K562 treated with DMSO at 1 percent for 12 hours (cell line): ENCODE data around the gene ALDH5A1. TPM values are rescaled to one million over a fixed set of nuclear protein-coding genes. Genes with fewer than 3 reads are reported as not detected.

Source experiments
- total RNA-seq: library from RNA; unstranded; fragments of 300-600 nt; gene quantifications from 2 replicates; pipeline ENCODE4 v1.2.3, GENCODE V29; 2022; ENCODE audit not compliant: insufficient read depth

ALDH5A1 gene
- total RNA-seq = 4.1 and 13.9 TPM in 2 replicates

DNA sequence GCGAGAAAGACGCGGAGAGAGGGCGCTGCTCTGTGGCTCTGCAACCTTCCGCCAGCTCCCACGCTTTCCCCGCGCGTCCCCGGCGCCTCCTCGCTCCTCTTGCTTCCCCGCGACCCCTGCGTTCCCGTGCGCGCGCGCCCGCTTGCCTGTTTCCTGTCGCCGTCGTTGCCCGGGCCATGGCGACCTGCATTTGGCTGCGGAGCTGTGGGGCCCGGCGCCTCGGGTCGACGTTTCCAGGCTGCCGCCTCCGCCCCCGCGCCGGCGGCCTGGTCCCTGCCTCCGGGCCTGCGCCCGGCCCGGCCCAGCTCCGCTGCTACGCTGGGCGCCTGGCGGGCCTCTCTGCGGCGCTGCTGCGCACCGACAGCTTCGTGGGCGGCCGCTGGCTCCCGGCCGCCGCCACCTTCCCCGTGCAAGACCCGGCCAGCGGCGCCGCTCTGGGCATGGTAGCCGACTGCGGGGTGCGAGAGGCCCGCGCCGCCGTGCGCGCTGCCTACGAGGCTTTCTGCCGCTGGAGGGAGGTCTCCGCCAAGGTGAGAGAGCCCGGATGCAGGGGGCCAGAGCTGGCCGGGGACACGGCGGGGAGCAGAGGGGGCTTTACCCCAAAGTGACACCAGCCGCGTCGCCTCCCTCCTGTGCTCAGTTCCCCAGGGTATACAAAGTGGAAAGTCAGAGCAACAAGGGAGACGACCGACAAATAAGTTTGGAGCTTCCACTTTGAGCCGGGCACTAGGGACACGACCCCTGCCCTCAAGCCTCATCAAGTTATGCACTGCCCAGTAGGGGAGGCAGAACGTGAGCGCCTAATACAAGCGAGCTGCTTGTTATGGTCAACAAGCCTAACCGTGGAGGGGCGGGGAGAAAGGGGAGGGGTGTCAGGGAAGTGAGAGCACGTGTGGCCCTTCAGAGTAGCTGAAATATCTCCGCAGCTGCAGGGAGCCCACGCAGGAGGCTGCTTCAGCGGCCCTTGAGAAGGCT, at the start of gene ALDH5A1:
TSS of gene ALDH5A1 (plus strand) at position 149 of the 975 bp plus-strand sequence. CDS start at position 177, 28 bp downstream.

GRCh38 chr6:24489470-24489869, 5.3 kb upstream of the ALDH5A1 start, which contains the start of gene GPLD1:
TSS of gene GPLD1 (minus strand) at chr6:24489578. CDS start at chr6:24489511, 67 bp downstream.

Other genes starting within 250 kb of the ALDH5A1 start
- gene DCDC2, start 136.9 kb upstream of the ALDH5A1 start, total RNA-seq = not detected in 2 replicates
- 14.8 and 33.3 TPM in 2 replicates for gene MRS2, start 92.0 kb upstream of the ALDH5A1 start, total RNA-seq
- 0.84 TPM in 1 of 2 replicates, not detected in the other for gene GPLD1, start 5.4 kb upstream of the ALDH5A1 start, total RNA-seq
- gene KIAA0319, start 151.2 kb downstream of the ALDH5A1 start, total RNA-seq = 0.11 and 0.14 TPM in 2 replicates
- gene TDP2, start 171.9 kb downstream of the ALDH5A1 start, total RNA-seq = 24.9 and 49.0 TPM in 2 replicates
- gene ACOT13, start 172.1 kb downstream of the ALDH5A1 start, total RNA-seq = 13.6 and 25.1 TPM in 2 replicates
- 35.7 and 76.1 TPM in 2 replicates for gene C6orf62, start 224.2 kb downstream of the ALDH5A1 start, total RNA-seq